DLD1 (cell line): ENCODE measurements around the gene RABIF.
"Not testable (repeated sequence)": the region's sequence is repeated elsewhere in the genome, so short reads cannot be mapped to it uniquely, and the experiment has no call there.

Experiments used
- in situ Hi-C: cut with HindIII; loops from 2 replicates; pipeline ENCODE4 v1.10.0; 2017; ENCODE audit warnings: low sequenced_read_pairs

Gene RABIF

GRCh38 chr1:202836623-202837403, 52.1 kb downstream of the RABIF start:
- in situ Hi-C loops: no loop called here

- in situ Hi-C loops: no loop called here
Observed at GRCh38 chr1:202835548-202836072, 53.3 kb downstream of the RABIF start.

GRCh38 chr1:202834771-202835547, 54.0 kb downstream of the RABIF start:
- in situ Hi-C loops: no loop called here

- in situ Hi-C loops: no loop called here
Observed at GRCh38 chr1:202831906-202832305, 57.0 kb downstream of the RABIF start.

- in situ Hi-C loops: not testable (repeated sequence)
Observed at GRCh38 chr1:202829223-202829622, 59.7 kb downstream of the RABIF start.
